ENCODE measurements around the gene KCNMA1. TPM values are rescaled to one million over a fixed set of nuclear protein-coding genes. Genes with fewer than 3 reads are reported as not detected.
"Not testable (repeated sequence)": the region's sequence is repeated elsewhere in the genome, so short reads cannot be mapped to it uniquely, and the experiment has no call there.

KCNMA1 gene
- total and polyA plus RNA-seq, 4 donors = 36.2 to 95.0 (median 54.3) TPM

DNA sequence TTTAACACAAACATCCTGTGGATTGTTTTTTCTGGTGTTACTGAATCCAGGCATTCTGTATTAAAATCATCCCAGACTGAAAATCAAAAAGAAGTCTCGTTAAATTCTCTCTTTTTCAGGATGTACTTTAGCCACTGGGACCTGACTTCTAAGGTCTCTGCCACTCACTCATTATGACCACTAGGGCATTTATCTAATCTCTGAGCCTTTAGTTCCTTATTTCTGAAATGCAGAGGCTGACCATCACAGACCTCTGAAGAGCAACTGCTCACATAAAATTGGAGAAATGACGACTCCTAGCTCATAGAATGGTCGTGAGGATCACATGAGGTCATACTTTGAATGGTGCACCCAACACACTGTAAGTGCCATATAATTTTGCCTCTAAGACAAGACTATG is 63.2 kb downstream of the KCNMA1 start:
- peaks cover 3% of the 10 kb centered on the region for H3K4me1 ChIP-seq (ENCODE audit: control insufficient read depth, insufficient read depth, low read length)
- H3K36me3 ChIP-seq (ENCODE audit: control insufficient read depth, insufficient read depth, low read length) = no peaks in the 10 kb centered on the region
- H3K27me3 ChIP-seq (ENCODE audit: control insufficient read depth, insufficient read depth, low read length) = no peaks in the 10 kb centered on the region
- H3K9me3 ChIP-seq (ENCODE audit: control insufficient read depth, insufficient read depth, low read length) = peaks cover 3% of the 10 kb centered on the region
- H3K27ac ChIP-seq (ENCODE audit: low read depth, low read length) = no peak overlapping the region
- H3K4me3 ChIP-seq (ENCODE audit: low read depth, low read length) = no peak overlapping the region
- WGBS (ENCODE audit: insufficient coverage) = 89% methylated on average over 3 of the region's 3 CpGs
- DNase-seq (ENCODE audit: low read depth in 4 of 6, low spot score in 6 of 6) = no peak

DNA sequence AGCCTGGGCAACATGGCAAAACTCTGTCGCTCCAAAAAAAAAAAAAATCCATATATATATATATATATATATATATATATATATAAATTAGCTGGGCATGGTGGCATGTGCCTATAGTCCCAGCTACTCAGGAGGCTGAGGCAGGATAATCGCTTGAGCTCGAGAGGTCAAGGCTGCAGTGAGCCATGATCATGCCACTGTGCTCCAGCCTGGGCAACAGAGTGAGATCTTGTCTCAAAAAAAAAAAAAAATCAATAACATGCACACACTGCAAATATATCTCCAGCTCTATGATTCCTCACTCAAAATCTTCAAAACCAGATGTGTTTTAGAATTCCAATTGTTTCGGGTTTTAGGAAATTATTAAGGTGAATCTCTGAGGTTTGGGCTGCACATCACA is 65.1 kb downstream of the KCNMA1 start:
- not testable (repeated sequence) for H3K27ac ChIP-seq (ENCODE audit: low read depth, low read length); H3K4me1 ChIP-seq (ENCODE audit: control insufficient read depth, insufficient read depth, low read length); DNase-seq (ENCODE audit: low read depth in 4 of 6, low spot score in 6 of 6); H3K27me3 ChIP-seq (ENCODE audit: control insufficient read depth, insufficient read depth, low read length); H3K4me3 ChIP-seq (ENCODE audit: low read depth, low read length); H3K9me3 ChIP-seq (ENCODE audit: control insufficient read depth, insufficient read depth, low read length); H3K36me3 ChIP-seq (ENCODE audit: control insufficient read depth, insufficient read depth, low read length)
- 100% methylated on average over 2 of the region's 4 CpGs for WGBS (ENCODE audit: insufficient coverage)

DNA sequence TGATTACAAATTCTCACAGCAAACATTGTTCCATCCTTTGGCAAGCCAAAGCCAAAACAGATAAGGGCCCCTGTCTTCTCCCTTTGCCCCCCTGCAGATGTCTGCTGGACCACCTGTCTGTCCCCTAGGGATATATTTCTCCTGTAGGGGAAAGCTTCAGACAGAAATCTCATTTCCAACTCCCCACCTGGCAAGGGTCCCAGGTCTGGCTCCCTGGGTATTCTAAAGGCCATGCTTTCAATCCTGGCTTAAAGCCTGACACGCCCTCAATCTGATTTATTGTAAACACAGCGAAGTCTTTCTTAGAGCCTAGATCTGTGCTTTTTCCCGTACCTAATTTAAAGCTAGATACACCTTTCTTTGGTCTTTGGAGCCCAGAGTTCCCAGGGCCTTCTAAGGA is 66.1 kb downstream of the KCNMA1 start:
- no peak overlapping the region for H3K27ac ChIP-seq (ENCODE audit: low read depth, low read length)
- H3K4me1 ChIP-seq (ENCODE audit: control insufficient read depth, insufficient read depth, low read length) = peaks cover 7% of the 10 kb centered on the region
- H3K36me3 ChIP-seq (ENCODE audit: control insufficient read depth, insufficient read depth, low read length) = no peaks in the 10 kb centered on the region
- no peak overlapping the region for H3K4me3 ChIP-seq (ENCODE audit: low read depth, low read length)
- peaks cover 3% of the 10 kb centered on the region for H3K9me3 ChIP-seq (ENCODE audit: control insufficient read depth, insufficient read depth, low read length)
- 14% methylated on average over 2 of the region's 3 CpGs for WGBS (ENCODE audit: insufficient coverage)
- no peaks in the 10 kb centered on the region for H3K27me3 ChIP-seq (ENCODE audit: control insufficient read depth, insufficient read depth, low read length)
- DNase-seq (ENCODE audit: low read depth in 4 of 6, low spot score in 6 of 6) = peak in 4 of 6 donors; percentile 9 to 62 (median 39)

DNA sequence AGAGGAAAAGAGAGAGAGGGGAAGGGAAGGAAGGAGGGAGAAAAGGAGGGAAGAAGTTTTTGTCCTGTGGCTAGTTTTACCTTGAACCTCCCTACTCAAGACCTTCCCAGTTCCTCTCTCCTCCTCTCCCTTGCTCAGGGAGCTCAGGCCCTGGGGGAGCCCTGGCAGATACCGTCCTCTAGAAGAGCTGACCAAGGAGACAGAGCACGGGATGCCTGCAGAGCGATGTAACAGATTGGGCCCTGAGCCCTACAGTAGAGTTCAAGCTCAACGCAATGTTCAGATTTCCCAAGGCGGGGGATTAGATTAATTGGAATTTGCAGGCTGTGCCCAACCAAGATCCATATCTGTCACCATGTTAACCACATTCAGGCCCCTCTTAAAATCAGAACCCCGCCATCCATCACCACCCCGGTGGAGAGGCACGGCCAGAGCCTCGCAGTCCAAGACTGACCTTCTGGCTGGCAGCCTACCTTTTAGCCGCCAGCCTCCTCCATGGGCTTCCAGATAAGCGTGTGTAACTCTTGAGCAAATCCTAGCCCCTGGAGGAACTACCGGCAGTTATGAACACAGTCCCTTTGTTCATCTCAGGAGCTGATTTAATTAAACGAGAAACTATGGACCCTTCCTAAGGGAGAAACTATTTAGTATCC is 70.6 kb downstream of the KCNMA1 start:
- no peaks in the 10 kb centered on the region for H3K27me3 ChIP-seq (ENCODE audit: control insufficient read depth, insufficient read depth, low read length)
- H3K4me1 ChIP-seq (ENCODE audit: control insufficient read depth, insufficient read depth, low read length) = peaks cover 21% of the 10 kb centered on the region
- no peak for DNase-seq (ENCODE audit: low read depth in 4 of 6, low spot score in 6 of 6)
- WGBS (ENCODE audit: insufficient coverage) = 78% methylated on average over 9 of the region's 13 CpGs
- no peak overlapping the region for H3K27ac ChIP-seq (ENCODE audit: low read depth, low read length)
- no peaks in the 10 kb centered on the region for H3K36me3 ChIP-seq (ENCODE audit: control insufficient read depth, insufficient read depth, low read length)
- H3K9me3 ChIP-seq (ENCODE audit: control insufficient read depth, insufficient read depth, low read length) = peaks cover 3% of the 10 kb centered on the region
- no peak overlapping the region for H3K4me3 ChIP-seq (ENCODE audit: low read depth, low read length)

DNA sequence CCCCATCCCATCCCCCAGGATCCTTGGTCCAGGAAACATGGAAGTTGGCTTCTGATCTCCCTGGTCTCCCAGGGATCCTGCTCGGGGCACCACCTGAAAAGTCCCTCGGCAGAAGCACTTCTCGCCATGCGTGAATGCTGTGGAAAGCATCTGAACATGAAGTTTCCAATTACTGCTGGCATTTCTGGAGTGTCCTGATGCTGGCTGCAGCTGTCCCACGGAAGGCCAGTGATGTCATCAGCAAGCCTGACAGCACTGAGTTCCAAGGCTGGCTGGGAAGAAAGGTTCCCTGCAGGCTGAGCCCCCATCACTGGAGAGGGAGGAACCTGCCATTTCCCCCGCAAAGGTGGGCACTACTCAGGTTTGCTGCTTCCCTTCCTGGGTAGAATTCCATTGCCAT is 71.4 kb downstream of the KCNMA1 start:
- peaks cover 18% of the 10 kb centered on the region for H3K4me1 ChIP-seq (ENCODE audit: control insufficient read depth, insufficient read depth, low read length)
- H3K27ac ChIP-seq (ENCODE audit: low read depth, low read length) = no peak overlapping the region
- H3K9me3 ChIP-seq (ENCODE audit: control insufficient read depth, insufficient read depth, low read length) = peaks cover 2% of the 10 kb centered on the region
- H3K27me3 ChIP-seq (ENCODE audit: control insufficient read depth, insufficient read depth, low read length) = no peaks in the 10 kb centered on the region
- H3K36me3 ChIP-seq (ENCODE audit: control insufficient read depth, insufficient read depth, low read length) = no peaks in the 10 kb centered on the region
- no peak for DNase-seq (ENCODE audit: low read depth in 4 of 6, low spot score in 6 of 6)
- H3K4me3 ChIP-seq (ENCODE audit: low read depth, low read length) = no peak overlapping the region
- WGBS (ENCODE audit: insufficient coverage) = 75% methylated on average over 6 of the region's 6 CpGs

DNA sequence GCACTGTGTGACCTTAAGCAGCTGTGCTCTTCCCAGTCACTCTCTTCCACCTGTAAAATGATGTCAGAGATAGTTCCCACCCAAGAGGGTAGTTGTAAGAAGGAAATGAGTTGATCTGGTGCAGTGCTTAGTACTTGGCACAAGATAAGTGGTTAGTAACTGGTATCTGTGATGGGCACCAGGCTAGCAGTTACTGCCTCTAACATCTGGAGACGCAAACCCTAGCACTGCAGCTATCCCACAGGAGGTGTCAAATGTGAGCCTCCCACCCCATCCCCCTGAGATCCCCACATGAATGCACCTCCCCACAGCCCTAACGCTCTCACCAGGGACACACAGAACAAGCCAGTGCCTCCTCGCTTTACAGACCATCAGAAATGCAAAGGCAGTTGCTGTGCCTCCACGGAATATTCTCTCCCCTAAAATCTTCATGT is 72.0 kb downstream of the KCNMA1 start:
- H3K36me3 ChIP-seq (ENCODE audit: control insufficient read depth, insufficient read depth, low read length) = no peaks in the 10 kb centered on the region
- WGBS (ENCODE audit: insufficient coverage) = 53% methylated on average over 3 of the region's 4 CpGs
- H3K27ac ChIP-seq (ENCODE audit: low read depth, low read length) = no peak overlapping the region
- peaks cover 18% of the 10 kb centered on the region for H3K4me1 ChIP-seq (ENCODE audit: control insufficient read depth, insufficient read depth, low read length)
- no peak overlapping the region for H3K4me3 ChIP-seq (ENCODE audit: low read depth, low read length)
- H3K9me3 ChIP-seq (ENCODE audit: control insufficient read depth, insufficient read depth, low read length) = no peaks in the 10 kb centered on the region
- H3K27me3 ChIP-seq (ENCODE audit: control insufficient read depth, insufficient read depth, low read length) = no peaks in the 10 kb centered on the region
- no peak for DNase-seq (ENCODE audit: low read depth in 4 of 6, low spot score in 6 of 6)

DNA sequence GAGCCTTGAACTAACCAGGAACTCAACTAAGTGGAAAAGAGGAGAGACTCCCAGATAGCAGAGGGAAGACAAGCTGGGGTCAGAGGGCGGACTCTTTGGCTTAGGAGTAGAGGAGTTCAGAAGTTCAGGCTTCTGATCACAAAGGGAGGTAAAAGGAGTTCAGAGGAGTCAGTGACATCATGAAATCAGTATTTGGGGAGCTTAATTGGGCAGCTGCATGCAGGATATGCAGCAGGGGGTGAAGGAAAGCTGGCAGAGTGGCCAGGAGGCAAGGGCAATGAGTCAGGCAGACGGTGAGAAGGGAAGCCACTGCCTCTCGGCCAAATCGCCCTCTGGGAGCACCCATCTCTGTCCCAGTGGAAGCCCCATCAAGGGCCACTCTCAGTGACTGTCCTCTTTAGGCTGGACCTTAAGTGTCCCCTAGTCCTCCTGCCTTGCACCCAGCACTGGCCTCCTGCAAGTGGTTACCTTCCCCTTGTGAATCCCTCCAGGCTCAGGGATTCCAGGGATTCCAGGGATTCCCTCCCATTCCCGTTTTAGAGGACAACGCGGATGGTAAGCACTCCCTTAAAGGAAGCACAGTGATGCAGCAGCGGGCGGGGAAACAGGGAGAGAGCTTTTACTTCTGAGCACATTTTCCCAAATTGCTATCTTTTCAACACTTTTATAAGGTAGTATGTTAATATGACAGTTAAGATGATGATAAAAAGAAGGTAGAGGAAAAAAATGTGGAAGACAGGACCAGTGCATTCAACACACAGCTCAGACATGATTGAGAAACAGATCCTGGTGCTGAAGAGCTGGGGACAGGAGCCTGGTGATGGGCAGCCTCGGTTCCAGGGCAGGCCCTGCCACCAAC is 72.6 kb downstream of the KCNMA1 start:
- Histone ChIP-seq H3K27ac (ENCODE audit: low read depth, low read length) (no peak overlapping the region), H3K9me3 (ENCODE audit: control insufficient read depth, insufficient read depth, low read length) (no peaks in the 10 kb centered on the region), H3K4me1 (ENCODE audit: control insufficient read depth, insufficient read depth, low read length) (peaks cover 18% of the 10 kb centered on the region), H3K36me3 (ENCODE audit: control insufficient read depth, insufficient read depth, low read length) (no peaks in the 10 kb centered on the region), H3K4me3 (ENCODE audit: low read depth, low read length) (no peak overlapping the region), H3K27me3 (ENCODE audit: control insufficient read depth, insufficient read depth, low read length) (no peaks in the 10 kb centered on the region)
- no peak for DNase-seq (ENCODE audit: low read depth in 4 of 6, low spot score in 6 of 6)
- 60% methylated on average over 6 of the region's 10 CpGs for WGBS (ENCODE audit: insufficient coverage)

DNA sequence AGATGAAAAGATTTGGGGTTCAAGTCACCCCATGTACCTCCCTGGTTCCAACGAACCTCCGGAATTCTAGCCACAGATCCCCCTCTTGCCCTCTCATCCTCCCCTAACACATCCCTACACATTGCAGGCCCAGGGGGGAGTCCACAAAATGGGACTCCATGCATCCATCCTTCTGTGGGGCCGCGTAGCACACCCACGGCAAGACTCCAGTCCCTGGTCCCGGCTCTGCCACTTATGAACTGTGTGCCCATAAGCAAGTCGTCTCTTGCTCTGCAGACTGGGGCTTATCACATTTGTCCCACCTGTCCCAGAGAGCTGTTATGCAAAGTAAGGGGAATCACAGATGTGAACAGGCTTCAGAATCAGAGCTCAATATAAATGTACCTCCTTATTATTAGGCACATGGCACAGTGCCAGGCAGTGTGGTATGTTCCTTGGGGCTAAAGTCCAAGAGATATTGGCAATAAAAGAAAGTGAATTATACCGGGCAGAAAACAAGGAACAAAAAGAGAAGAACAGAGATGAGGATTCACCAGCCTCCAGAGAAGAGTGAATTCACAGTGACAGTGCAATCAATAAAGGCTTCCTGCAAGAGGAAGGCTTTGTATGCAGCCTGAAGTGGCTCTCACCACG is 73.9 kb downstream of the KCNMA1 start:
- Histone ChIP-seq H3K36me3 (ENCODE audit: control insufficient read depth, insufficient read depth, low read length) (no peaks in the 10 kb centered on the region), H3K9me3 (ENCODE audit: control insufficient read depth, insufficient read depth, low read length) (no peaks in the 10 kb centered on the region), H3K4me3 (ENCODE audit: low read depth, low read length) (no peak overlapping the region), H3K4me1 (ENCODE audit: control insufficient read depth, insufficient read depth, low read length) (peaks cover 18% of the 10 kb centered on the region), H3K27me3 (ENCODE audit: control insufficient read depth, insufficient read depth, low read length) (no peaks in the 10 kb centered on the region), H3K27ac (ENCODE audit: low read depth, low read length) (no peak overlapping the region)
- DNase-seq (ENCODE audit: low read depth in 4 of 6, low spot score in 6 of 6) = peak in 1 of 6 donors; percentile 27
- 74% methylated on average over 6 of the region's 9 CpGs for WGBS (ENCODE audit: insufficient coverage)

DNA sequence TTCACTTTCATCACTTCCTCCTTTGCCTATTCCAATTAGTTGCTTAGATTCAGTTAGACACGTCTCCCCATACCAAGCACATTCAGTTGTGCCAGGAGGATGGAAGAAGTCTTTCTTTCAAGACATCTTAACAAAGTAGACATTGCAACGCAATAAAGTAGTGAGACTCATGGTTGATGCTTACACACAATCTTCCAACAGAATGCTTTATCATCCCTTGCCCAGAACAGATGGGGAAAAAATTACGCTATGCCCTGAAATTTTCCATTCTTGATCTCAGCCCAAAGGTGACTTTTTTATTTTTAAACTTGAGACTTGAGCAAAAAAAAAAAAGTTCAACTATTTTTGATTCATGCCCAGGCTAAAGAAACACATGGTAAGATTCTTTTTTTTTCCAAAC is 74.9 kb downstream of the KCNMA1 start:
- 83% methylated on average over 1 of the region's 3 CpGs for WGBS (ENCODE audit: insufficient coverage)
- Histone ChIP-seq H3K27ac (ENCODE audit: low read depth, low read length) (no peak overlapping the region), H3K9me3 (ENCODE audit: control insufficient read depth, insufficient read depth, low read length) (no peaks in the 10 kb centered on the region), H3K27me3 (ENCODE audit: control insufficient read depth, insufficient read depth, low read length) (no peaks in the 10 kb centered on the region), H3K4me1 (ENCODE audit: control insufficient read depth, insufficient read depth, low read length) (peaks cover 18% of the 10 kb centered on the region), H3K36me3 (ENCODE audit: control insufficient read depth, insufficient read depth, low read length) (no peaks in the 10 kb centered on the region), H3K4me3 (ENCODE audit: low read depth, low read length) (no peak overlapping the region)
- DNase-seq (ENCODE audit: low read depth in 4 of 6, low spot score in 6 of 6) = no peak

All from spinal cord (tissue), 10 donors.